GM19193 (cell line): ENCODE measurements around the gene CSKMT.

ENCODE experiments used
- POLR2A ChIP-seq: IDR thresholded peaks from 4 replicates; pipeline ENCODE4 v1.6.1; 2011; ENCODE audit not compliant: insufficient read depth, insufficient read length; ENCODE audit errors: extremely low read depth

CSKMT gene

GRCh38 chr11:62705880-62706849, 41.1 kb downstream of the CSKMT start:
- peak; percentile 65 for TF ChIP-seq POLR2A

- no peak for TF ChIP-seq POLR2A
These were observed 41.7 kb downstream of the CSKMT start for GRCh38 chr11:62706850-62707247.

GRCh38 chr11:62707277-62707861, 42.3 kb downstream of the CSKMT start, which contains the start of the genes BSCL2 and GNG3:
BSCL2 (minus strand) TSS chr11:62707424; CDS start chr11:62707195, 229 bp downstream.
GNG3 (plus strand) TSS chr11:62707676; CDS start chr11:62708296, 620 bp downstream.
- TF ChIP-seq POLR2A, result no peak

GRCh38 chr11:62708392-62708791, 43.3 kb downstream of the CSKMT start:
- no peak for TF ChIP-seq POLR2A

- TF ChIP-seq POLR2A, result no peak
These were observed 43.7 kb downstream of the CSKMT start for GRCh38 chr11:62708793-62709192.

- peak; percentile 80 for TF ChIP-seq POLR2A
These were observed 44.3 kb downstream of the CSKMT start for GRCh38 chr11:62709247-62710000.

GRCh38 chr11:62710001-62710345, 44.9 kb downstream of the CSKMT start:
- no peak for TF ChIP-seq POLR2A

GRCh38 chr11:62712276-62712812, 47.2 kb downstream of the CSKMT start:
- TF ChIP-seq POLR2A, result no peak

- no peak for TF ChIP-seq POLR2A
These were observed 47.7 kb downstream of the CSKMT start for GRCh38 chr11:62712861-62713260.

- TF ChIP-seq POLR2A, result no peak
These were observed 48.2 kb downstream of the CSKMT start for GRCh38 chr11:62713343-62713742.

- no peak for TF ChIP-seq POLR2A
These were observed 50.3 kb downstream of the CSKMT start for GRCh38 chr11:62715150-62716130.

GRCh38 chr11:62716206-62716605, 51.1 kb downstream of the CSKMT start:
- TF ChIP-seq POLR2A, result no peak

- no peak for TF ChIP-seq POLR2A
These were observed 51.7 kb downstream of the CSKMT start for GRCh38 chr11:62716816-62717215.
